HEK293T (cell line): Measurements from ENCODE around the gene TMEM200B.

Experiments
- ARNT ChIP-seq: fragments of 450-650 bp; IDR thresholded peaks from 2 replicates; pipeline ENCODE4 v1.6.1; 2017; ENCODE audit warnings: mild to moderate bottlenecking
- BHLHE40 ChIP-seq: fragments of 450-650 bp; IDR thresholded peaks from 2 replicates; pipeline ENCODE4 v1.6.1; 2016; ENCODE audit warnings: mild to moderate bottlenecking, moderate library complexity, borderline replicate concordance
- CTBP1 ChIP-seq: fragments of 450-650 bp; IDR thresholded peaks from 2 replicates; pipeline ENCODE4 v1.6.1; 2016; ENCODE audit warnings: borderline replicate concordance
- FOXK2 ChIP-seq: fragments of 450-650 bp; IDR thresholded peaks from 2 replicates; pipeline ENCODE4 v1.6.1; 2016; ENCODE audit warnings: mild to moderate bottlenecking
- ZNF384 ChIP-seq: fragments of 450-650 bp; IDR thresholded peaks from 2 replicates; pipeline ENCODE4 v1.6.1; 2016

DNA sequence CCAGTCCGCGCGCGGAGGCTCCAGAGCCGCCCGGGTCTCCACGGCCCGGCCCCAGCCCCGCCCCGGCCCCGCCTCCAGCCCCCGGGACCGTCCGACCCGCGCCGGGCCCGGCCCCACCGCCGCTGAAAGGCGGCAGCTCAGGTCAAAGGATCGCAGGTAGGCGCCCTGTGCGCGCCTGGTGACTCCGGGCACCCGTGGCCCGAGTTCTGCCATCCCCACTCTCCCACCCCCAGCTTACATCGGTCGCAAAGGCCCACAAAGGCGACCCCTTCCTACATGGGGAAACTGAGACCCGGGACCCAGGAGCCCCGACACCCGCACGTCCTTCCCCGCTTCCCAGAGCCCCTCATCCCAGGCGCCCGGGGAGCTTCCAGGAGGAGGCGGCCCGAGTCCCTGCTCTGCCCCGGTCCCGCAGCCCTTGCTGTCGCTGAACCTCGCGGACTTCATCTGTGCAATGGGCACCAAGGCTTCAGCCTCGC, at the start of gene TMEM200B:
- TF ChIP-seq FOXK2 (no peak), ARNT (no peak), CTBP1 (no peak), ZNF384 (no peak), BHLHE40 (no peak)
